GM12865 (cell line): ENCODE results near the gene GPC3.
"Not testable (repeated sequence)": the region's sequence is repeated elsewhere in the genome, so short reads cannot be mapped to it uniquely, and the experiment has no call there.

Experiments used
- DNase-seq: peaks from one replicate; pipeline ENCODE4 v3.0.0; 2010; ENCODE audit warnings: low read depth
- H3K4me3 ChIP-seq: 2 replicates; pipeline ENCODE4 v1.5.1; 2011; ENCODE audit warnings: mild to moderate bottlenecking, low read depth, low read length, control low read depth
- CTCF ChIP-seq: IDR thresholded peaks from 2 replicates; pipeline ENCODE4 v1.5.1; 2011; ENCODE audit warnings: low read length, control low read depth, low read depth, inconsistent platforms; ENCODE audit not compliant: insufficient read depth; ENCODE audit errors: missing control alignments

The GPC3 gene

GRCh38 chrX:134020910-134021309, 35.5 kb upstream of the GPC3 start:
- DNase-seq = no peak
- TF ChIP-seq CTCF = no peak
- H3K4me3 ChIP-seq = no peak overlapping the region

GRCh38 chrX:134019567-134020206, 34.3 kb upstream of the GPC3 start:
- no peak overlapping the region for H3K4me3 ChIP-seq
- TF ChIP-seq CTCF = no peak
- DNase-seq = no peak

GRCh38 chrX:134016309-134016708, 30.9 kb upstream of the GPC3 start:
- not testable (repeated sequence) for H3K4me3 ChIP-seq, DNase-seq

DNA sequence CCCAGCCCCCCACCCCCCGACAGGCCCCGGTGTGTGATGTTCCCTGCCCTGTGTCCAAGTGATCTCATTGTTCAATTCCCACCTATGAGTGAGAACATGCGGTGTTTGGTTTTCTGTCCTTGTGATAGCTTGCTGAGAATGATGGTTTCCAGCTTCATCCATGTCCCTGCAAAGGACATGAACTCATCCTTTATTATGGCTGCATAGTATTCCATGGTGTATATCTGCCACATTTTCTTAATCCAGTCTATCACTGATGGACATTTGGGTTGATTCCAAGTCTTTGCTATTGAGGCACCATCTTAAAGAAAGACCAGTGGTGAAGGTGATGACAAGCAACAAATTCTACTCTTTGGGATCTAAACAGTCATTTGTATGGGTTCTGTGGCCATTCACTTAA, 30.1 kb upstream of the GPC3 start:
- DNase-seq, H3K4me3 ChIP-seq: not testable (repeated sequence)

GRCh38 chrX:134013524-134013923, 28.1 kb upstream of the GPC3 start:
- no peak for DNase-seq
- no peak for TF ChIP-seq CTCF
- H3K4me3 ChIP-seq = no peak overlapping the region

GRCh38 chrX:134013092-134013497, 27.7 kb upstream of the GPC3 start:
- H3K4me3 ChIP-seq = no peak overlapping the region
- TF ChIP-seq CTCF = no peak
- no peak for DNase-seq

- TF ChIP-seq CTCF = no peak
- no peak for DNase-seq
- H3K4me3 ChIP-seq = no peak overlapping the region
Measured at GRCh38 chrX:134010690-134011089, 25.3 kb upstream of the GPC3 start.

DNA sequence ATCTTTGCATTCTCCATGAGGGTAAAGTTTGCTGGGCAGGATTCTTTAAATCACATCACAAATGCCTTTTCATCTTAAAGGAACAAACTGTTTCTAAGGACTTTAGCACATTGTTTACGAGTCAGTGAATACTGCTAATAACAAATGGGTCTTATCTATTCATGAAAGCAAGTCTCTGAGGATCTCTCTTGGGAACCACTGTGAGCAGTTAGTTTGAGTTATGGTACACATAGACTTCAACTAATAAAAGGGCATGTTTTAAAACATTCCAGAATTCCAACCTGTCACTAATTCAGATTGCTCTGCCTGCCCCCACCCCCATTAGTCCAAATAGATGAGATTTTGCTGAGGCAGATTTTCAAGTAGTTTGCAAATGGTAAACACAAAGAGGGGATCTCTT, 22.3 kb upstream of the GPC3 start:
- DNase-seq = no peak
- TF ChIP-seq CTCF = no peak
- no peak overlapping the region for H3K4me3 ChIP-seq
